Esophagus mucosa (tissue), 1 donor: ENCODE measurements around the gene ABCC4. TPM values are rescaled to one million over a fixed set of nuclear protein-coding genes. Genes with fewer than 3 reads are reported as not detected.
A peak's percentile ranks its signal among the peaks of the same experiment; 100 is the strongest.

Source experiments
- ATAC-seq: fragments of 200-7000 bp; cut with Tn5 transposase; one replicate; pipeline ENCODE4 v1.9.1; 2020
- total RNA-seq: library from RNA; stranded (reverse); gene quantifications from one replicate; pipeline ENCODE4 v1.2.4, GENCODE V29; 2023
- donor health status: DM: yes; HTN: yes; CAD: no.

ABCC4 gene
- total RNA-seq, 1 donor from 2014 or later: 4.4 TPM

- peak; percentile 98 for ATAC-seq
Observed at GRCh38 chr13:95154413-95154886, 146.8 kb downstream of the ABCC4 start.

GRCh38 chr13:95153647-95154412 lies 147.4 kb downstream of the ABCC4 start:
- ATAC-seq: peak; percentile 40

GRCh38 chr13:95151942-95152587 lies 149.2 kb downstream of the ABCC4 start:
- ATAC-seq: no peak

GRCh38 chr13:95150555-95150954 lies 150.7 kb downstream of the ABCC4 start:
- ATAC-seq: no peak

- no peak for ATAC-seq
Observed at GRCh38 chr13:95146486-95146885, 154.8 kb downstream of the ABCC4 start.

- no peak for ATAC-seq
Observed at GRCh38 chr13:95145587-95145986, 155.7 kb downstream of the ABCC4 start.

GRCh38 chr13:95140502-95140901 lies 160.7 kb downstream of the ABCC4 start:
- no peak for ATAC-seq

GRCh38 chr13:95138876-95139585 lies 162.2 kb downstream of the ABCC4 start:
- ATAC-seq: no peak

- ATAC-seq: peak; percentile 94
Observed at GRCh38 chr13:95137096-95137495, 164.2 kb downstream of the ABCC4 start.

GRCh38 chr13:95136638-95137037 lies 164.6 kb downstream of the ABCC4 start:
- peak; percentile 71 for ATAC-seq

- no peak for ATAC-seq
Observed at GRCh38 chr13:95133498-95133897, 167.8 kb downstream of the ABCC4 start.

GRCh38 chr13:95129004-95129403 lies 172.2 kb downstream of the ABCC4 start:
- ATAC-seq: no peak

GRCh38 chr13:95128045-95128643 lies 173.1 kb downstream of the ABCC4 start:
- ATAC-seq: peak; percentile 89

- peak; percentile 77 for ATAC-seq
Observed at GRCh38 chr13:95124959-95125358, 176.3 kb downstream of the ABCC4 start.

- ATAC-seq: no peak
Observed at GRCh38 chr13:95123726-95124125, 177.5 kb downstream of the ABCC4 start.

- no peak for ATAC-seq
Observed at GRCh38 chr13:95122063-95122462, 179.2 kb downstream of the ABCC4 start.

- ATAC-seq: no peak
Observed at GRCh38 chr13:95121516-95121915, 179.7 kb downstream of the ABCC4 start.

GRCh38 chr13:95120650-95121049 lies 180.6 kb downstream of the ABCC4 start:
- ATAC-seq: no peak

- no peak for ATAC-seq
Observed at GRCh38 chr13:95118541-95119324, 182.5 kb downstream of the ABCC4 start.

- ATAC-seq: peak; percentile 80
Observed at GRCh38 chr13:95117092-95117491, 184.2 kb downstream of the ABCC4 start.

GRCh38 chr13:95115525-95115924 lies 185.7 kb downstream of the ABCC4 start:
- peak; percentile 97 for ATAC-seq

GRCh38 chr13:95113601-95114000 lies 187.7 kb downstream of the ABCC4 start:
- ATAC-seq: no peak
